ENCODE data around the gene FRRS1L. TPM values are rescaled to one million over a fixed set of nuclear protein-coding genes. Genes with fewer than 3 reads are reported as not detected.

The FRRS1L gene
- total and polyA plus RNA-seq, 8 donors: 0.47 to 7.2 (median 3.1) TPM; not detected in 1

DNA sequence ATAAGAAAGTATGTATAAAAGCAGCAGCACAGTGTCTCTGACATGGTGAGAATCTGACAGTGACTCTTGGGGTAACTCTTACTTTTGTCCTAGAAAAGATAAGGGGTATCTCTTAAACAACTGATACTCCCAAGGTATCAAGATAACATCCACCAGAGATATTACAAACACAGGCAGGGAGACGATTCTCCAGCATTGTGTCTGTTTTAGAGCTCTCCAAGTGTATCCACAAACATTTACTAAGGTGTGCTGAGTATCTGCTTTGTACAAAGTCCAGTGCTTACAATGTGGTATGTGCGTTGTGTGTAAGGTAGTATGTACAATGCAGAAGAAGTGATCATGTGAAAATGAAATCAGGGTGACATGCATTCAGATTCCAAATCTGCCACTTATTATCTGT is 42.9 kb downstream of the FRRS1L start:
- H3K27ac ChIP-seq: no peak overlapping the region
- H3K4me3 ChIP-seq: no peak overlapping the region
- H3K36me3 ChIP-seq: no peaks in the 10 kb centered on the region
- intact Hi-C loops (cut with DNase I): no loop called here
- TF ChIP-seq CTCF (IDR thresholded peaks at IDR 0.05): no peak
- H3K4me1 ChIP-seq: peaks cover 0 to 7% of the 10 kb centered on the region in 2 donors
- ATAC-seq: no peak
- H3K27me3 ChIP-seq: no peaks in the 10 kb centered on the region
- H3K9me3 ChIP-seq: no peaks in the 10 kb centered on the region
- DNase-seq: no peak

- no peak for TF ChIP-seq CTCF (IDR thresholded peaks at IDR 0.05)
- intact Hi-C loops (cut with DNase I): no loop called here
- no peak for ATAC-seq
- no peaks in the 10 kb centered on the region for H3K36me3 ChIP-seq
- no peaks in the 10 kb centered on the region for H3K9me3 ChIP-seq
- DNase-seq: no peak
- H3K27me3 ChIP-seq: no peaks in the 10 kb centered on the region
- H3K27ac ChIP-seq: no peak overlapping the region
- no peak overlapping the region for H3K4me3 ChIP-seq
- H3K4me1 ChIP-seq: peaks cover 0 to 18% of the 10 kb centered on the region in 2 donors
These were observed 44.1 kb downstream of the FRRS1L start for GRCh38 chr9:109122726-109123621.

GRCh38 chr9:109121232-109121796 is 45.7 kb downstream of the FRRS1L start:
- TF ChIP-seq CTCF (IDR thresholded peaks at IDR 0.05): no peak
- intact Hi-C loops (cut with DNase I): no loop called here
- DNase-seq (no peak), ATAC-seq (no peak)
- no peak overlapping the region for H3K27ac ChIP-seq
- H3K4me1 ChIP-seq: peaks cover 4 to 34% of the 10 kb centered on the region in 2 donors
- H3K27me3 ChIP-seq: no peaks in the 10 kb centered on the region
- no peaks in the 10 kb centered on the region for H3K9me3 ChIP-seq
- H3K36me3 ChIP-seq: no peaks in the 10 kb centered on the region
- H3K4me3 ChIP-seq: no peak overlapping the region

DNA sequence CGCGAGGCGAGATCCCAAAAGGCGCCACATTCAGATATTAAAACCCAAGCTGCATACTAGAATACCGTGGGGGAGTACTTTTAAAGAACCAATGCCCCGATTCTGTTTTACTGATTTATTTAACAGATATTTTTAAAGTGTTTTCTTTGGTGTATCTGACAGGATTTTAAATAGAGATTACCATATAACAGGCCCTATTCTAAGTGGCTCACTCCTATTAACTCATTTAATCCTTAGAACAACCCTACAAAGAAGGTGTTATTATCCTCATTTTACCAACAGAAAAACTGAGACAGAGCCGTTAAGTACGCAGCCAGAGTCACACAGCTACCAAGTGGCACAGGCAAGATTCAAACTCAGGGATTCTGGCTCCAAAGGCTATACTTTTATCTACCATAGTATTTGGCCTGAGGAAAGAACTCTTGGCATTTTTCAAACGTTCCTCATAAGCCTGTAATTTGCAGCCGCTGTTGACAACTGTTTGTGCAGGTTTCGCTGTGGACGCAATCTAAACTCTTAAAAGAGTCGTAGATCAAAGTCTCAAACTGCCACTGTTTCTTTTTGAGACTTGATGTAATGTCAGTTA is 46.8 kb downstream of the FRRS1L start:
- intact Hi-C loops (cut with DNase I): no loop called here
- Histone ChIP-seq H3K27me3 (no peaks in the 10 kb centered on the region), H3K27ac (no peak overlapping the region), H3K9me3 (no peaks in the 10 kb centered on the region), H3K36me3 (no peaks in the 10 kb centered on the region), H3K4me3 (peak overlapping the region in 1 of 2 donors; percentile 90), H3K4me1 (peaks cover 10 to 42% of the 10 kb centered on the region in 2 donors)
- no peak for TF ChIP-seq CTCF (IDR thresholded peaks at IDR 0.05)
- DNase-seq: no peak
- no peak for ATAC-seq
